ENCODE data around the gene KRT12. TPM values are rescaled to one million over a fixed set of nuclear protein-coding genes. Genes with fewer than 3 reads are reported as not detected.

KRT12 gene
- total and polyA plus RNA-seq, 9 of the 15 experiments (the other 6 are each of a cell fraction or from before 2014, with no cell fraction given), result 0.18 to 7.0 (median 2.2) TPM

DNA sequence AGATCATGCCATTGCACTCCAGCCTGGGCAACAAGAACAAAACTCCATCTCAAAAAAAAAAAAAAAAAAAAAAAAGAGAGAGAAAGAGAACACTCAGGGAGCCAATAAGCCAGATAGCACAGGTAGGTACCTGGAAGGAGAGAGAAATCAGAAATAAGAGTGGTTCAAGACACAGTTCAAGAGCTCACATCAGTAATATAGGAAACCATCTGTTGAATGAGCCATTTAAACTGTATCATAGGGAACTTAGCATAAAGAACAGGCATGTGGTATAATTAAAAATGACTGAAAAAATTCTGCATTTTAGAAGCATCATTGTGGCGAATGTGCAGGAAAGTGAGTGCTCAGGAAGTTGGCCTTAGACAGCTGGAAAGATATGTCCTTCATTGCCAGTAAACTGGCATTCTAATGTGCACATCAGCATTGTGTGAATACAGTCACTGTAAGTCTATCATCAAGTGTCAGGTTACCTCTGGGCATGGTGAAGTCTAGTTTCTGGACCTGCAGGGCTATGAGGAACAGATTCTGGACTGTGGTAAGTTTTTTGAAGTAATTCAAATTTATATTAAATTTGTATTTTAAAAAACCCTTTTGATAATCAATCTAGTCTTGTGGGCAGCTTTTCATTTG, 20.4 kb downstream of the KRT12 start (continued):
- TF ChIP-seq, protein P1, sequence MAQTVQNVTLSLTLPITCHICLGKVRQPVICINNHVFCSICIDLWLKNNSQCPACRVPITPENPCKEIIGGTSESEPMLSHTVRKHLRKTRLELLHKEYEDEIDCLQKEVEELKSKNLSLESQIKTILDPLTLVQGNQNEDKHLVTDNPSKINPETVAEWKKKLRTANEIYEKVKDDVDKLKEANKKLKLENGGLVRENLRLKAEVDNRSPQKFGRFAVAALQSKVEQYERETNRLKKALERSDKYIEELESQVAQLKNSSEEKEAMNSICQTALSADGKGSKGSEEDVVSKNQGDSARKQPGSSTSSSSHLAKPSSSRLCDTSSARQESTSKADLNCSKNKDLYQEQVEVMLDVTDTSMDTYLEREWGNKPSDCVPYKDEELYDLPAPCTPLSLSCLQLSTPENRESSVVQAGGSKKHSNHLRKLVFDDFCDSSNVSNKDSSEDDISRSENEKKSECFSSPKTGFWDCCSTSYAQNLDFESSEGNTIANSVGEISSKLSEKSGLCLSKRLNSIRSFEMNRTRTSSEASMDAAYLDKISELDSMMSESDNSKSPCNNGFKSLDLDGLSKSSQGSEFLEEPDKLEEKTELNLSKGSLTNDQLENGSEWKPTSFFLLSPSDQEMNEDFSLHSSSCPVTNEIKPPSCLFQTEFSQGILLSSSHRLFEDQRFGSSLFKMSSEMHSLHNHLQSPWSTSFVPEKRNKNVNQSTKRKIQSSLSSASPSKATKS (CRISPR knock-in tag; IDR thresholded peaks at IDR 0.05), result no peak
- TF ChIP-seq PHF8 (IDR thresholded peaks at IDR 0.05; ENCODE audit: borderline replicate concordance, low read length), result no peak
- TF ChIP-seq, protein P2, sequence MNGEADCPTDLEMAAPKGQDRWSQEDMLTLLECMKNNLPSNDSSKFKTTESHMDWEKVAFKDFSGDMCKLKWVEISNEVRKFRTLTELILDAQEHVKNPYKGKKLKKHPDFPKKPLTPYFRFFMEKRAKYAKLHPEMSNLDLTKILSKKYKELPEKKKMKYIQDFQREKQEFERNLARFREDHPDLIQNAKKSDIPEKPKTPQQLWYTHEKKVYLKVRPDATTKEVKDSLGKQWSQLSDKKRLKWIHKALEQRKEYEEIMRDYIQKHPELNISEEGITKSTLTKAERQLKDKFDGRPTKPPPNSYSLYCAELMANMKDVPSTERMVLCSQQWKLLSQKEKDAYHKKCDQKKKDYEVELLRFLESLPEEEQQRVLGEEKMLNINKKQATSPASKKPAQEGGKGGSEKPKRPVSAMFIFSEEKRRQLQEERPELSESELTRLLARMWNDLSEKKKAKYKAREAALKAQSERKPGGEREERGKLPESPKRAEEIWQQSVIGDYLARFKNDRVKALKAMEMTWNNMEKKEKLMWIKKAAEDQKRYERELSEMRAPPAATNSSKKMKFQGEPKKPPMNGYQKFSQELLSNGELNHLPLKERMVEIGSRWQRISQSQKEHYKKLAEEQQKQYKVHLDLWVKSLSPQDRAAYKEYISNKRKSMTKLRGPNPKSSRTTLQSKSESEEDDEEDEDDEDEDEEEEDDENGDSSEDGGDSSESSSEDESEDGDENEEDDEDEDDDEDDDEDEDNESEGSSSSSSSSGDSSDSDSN (IDR thresholded peaks at IDR 0.05; ENCODE audit: borderline replicate concordance in 1 of 2, low read depth in 2 of 2, low read length in 2 of 2), result no peak

DNA sequence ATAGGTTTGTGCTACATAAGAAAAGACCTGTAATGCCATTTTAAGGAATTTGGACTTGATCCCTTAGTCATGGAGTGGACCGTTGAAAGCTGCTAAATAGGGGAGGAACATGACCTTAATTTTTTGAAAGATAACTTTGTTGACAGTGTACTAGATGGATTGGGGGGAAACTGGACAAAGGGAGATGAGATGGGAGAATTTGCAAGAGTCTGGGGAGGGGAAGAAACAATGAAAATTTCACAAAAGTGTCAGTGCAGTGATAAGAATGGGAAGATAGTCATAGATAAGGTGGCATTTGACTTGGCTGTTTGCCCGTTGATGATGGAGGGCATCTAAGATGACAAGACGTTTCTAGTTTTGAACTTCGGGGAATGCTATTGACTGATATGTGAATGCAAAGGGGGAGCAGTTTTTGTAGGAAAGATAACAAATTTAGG, 22.3 kb downstream of the KRT12 start:
- no peak for FAIRE-seq
- peaks cover 12 to 38% of the 10 kb centered on the region in 2 experiments for H3K4me1 ChIP-seq (replicated peaks in 1 of 2; ENCODE audit: control insufficient read depth in 2 of 2, insufficient read depth in 2 of 2, low read length in 2 of 2)
- no peak overlapping the region for H3K4me3 ChIP-seq
- POLR2A ChIA-PET, result interaction anchor here (0.7 to 1.6 kb wide), 5 partner anchors 10 to 302 kb away, joined by 3 to 5 read pairs (median 4); no protein-coding TSS in a partner anchor
- no peaks in the 10 kb centered on the region for H3K9me3 ChIP-seq (replicated peaks; ENCODE audit: control insufficient read depth, insufficient read depth, low read depth, low read length)
- peak overlapping the region; percentile 65 for H2AFZ ChIP-seq (ENCODE audit: low read depth, low read length)
- H3K79me2 ChIP-seq (ENCODE audit: control insufficient read depth, insufficient read depth, low read length), result no peaks in the 10 kb centered on the region
- ATAC-seq, result peak; percentile 48; the same call in 2 of the 3 replicates
- peak overlapping the region; percentile 28; the same call in 1 of the 2 replicates for H3K4me2 ChIP-seq (ENCODE audit: insufficient read depth, low read length)
- BruUV-seq (replicated peaks), result no TSS peak
- no peaks in the 10 kb centered on the region for H3K36me3 ChIP-seq (ENCODE audit: control insufficient read depth, insufficient read depth, low read length)
- intact Hi-C loops (cut with micrococcal nuclease) (no loop called here), in situ Hi-C loops (cut with MboI) (no loop called here)
- peaks cover 2% of the 10 kb centered on the region for H3K9me1 ChIP-seq (ENCODE audit: control insufficient read depth, insufficient read depth, low read length)
- peak; percentile 32 to 54 (median 45) for DNase-seq (ENCODE audit: extremely low read depth in 1 of 4, low spot score in 3 of 4)
- no peaks in the 10 kb centered on the region for H4K20me1 ChIP-seq (replicated peaks; ENCODE audit: control insufficient read depth, insufficient read depth, low read length)
- H3K27ac ChIP-seq (ENCODE audit: extremely low read depth, low read depth, low read length), result peak overlapping the region; percentile 37
- WGBS (ENCODE audit: insufficient coverage, low coverage, missing lambda C conversion rate), result 4% methylated on average over 4 of the region's 4 CpGs
- CTCF ChIA-PET (ENCODE audit: low intra/inter-chr PET ratio), result no interaction called here
- H3K9ac ChIP-seq (ENCODE audit: insufficient read depth in 1 of 2, low read depth in 2 of 2, low read length in 2 of 2), result no peak overlapping the region; a peak in 1 of 4 replicates
- no peaks in the 10 kb centered on the region for H3K27me3 ChIP-seq (ENCODE audit: control insufficient read depth in 2 of 2, insufficient read depth in 2 of 2, low read length in 2 of 2)
- peak; percentile 52 for TF ChIP-seq NCOR1 (IDR thresholded peaks at IDR 0.05)
- TF ChIP-seq NR2C2 (CRISPR knock-in tag; IDR thresholded peaks at IDR 0.05), result no peak
- TF ChIP-seq NR2C2 (tag; IDR thresholded peaks at IDR 0.05), result 0 out of 2 replicates have a peak, but pooled peaks have one; percentile 34
- no peak for TF ChIP-seq ELF2 (CRISPR knock-in tag; IDR thresholded peaks at IDR 0.05)
- no peak for TF ChIP-seq SNRNP70 (optimal IDR thresholded peaks at IDR 0.05; ENCODE audit: low read depth, low read length)
- peak; percentile 53; the same call in 1 of the 2 replicates for TF ChIP-seq ZEB2 (IDR thresholded peaks at IDR 0.05)
- TF ChIP-seq, protein P3, sequence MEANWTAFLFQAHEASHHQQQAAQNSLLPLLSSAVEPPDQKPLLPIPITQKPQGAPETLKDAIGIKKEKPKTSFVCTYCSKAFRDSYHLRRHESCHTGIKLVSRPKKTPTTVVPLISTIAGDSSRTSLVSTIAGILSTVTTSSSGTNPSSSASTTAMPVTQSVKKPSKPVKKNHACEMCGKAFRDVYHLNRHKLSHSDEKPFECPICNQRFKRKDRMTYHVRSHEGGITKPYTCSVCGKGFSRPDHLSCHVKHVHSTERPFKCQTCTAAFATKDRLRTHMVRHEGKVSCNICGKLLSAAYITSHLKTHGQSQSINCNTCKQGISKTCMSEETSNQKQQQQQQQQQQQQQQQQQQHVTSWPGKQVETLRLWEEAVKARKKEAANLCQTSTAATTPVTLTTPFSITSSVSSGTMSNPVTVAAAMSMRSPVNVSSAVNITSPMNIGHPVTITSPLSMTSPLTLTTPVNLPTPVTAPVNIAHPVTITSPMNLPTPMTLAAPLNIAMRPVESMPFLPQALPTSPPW (CRISPR knock-in tag; IDR thresholded peaks at IDR 0.05), result peak; percentile 56
- peak; percentile 48 for TF ChIP-seq MAFG (tag; conservative IDR thresholded peaks at IDR 0.05)
- no peak for TF ChIP-seq ETV1 (tag; conservative IDR thresholded peaks at IDR 0.05; ENCODE audit: low read depth)
- no peak for TF ChIP-seq PRMT5 (CRISPR knock-in tag; IDR thresholded peaks at IDR 0.05)
- no peak for TF ChIP-seq GTF2F1 (IDR thresholded peaks at IDR 0.05; ENCODE audit: low read depth, low read length)
- no peak for TF ChIP-seq SMAD4 (CRISPR knock-in tag; conservative IDR thresholded peaks at IDR 0.05)
